ENCODE results near the gene P2RX7. TPM values are rescaled to one million over a fixed set of nuclear protein-coding genes. Genes with fewer than 3 reads are reported as not detected.
"Not testable (repeated sequence)": the region's sequence is repeated elsewhere in the genome, so short reads cannot be mapped to it uniquely, and the experiment has no call there.

Gene P2RX7
- total RNA-seq, 4 donors from 2014 or later, result 9.8 to 38.6 (median 24.4) TPM

- no peak for DNase-seq (ENCODE audit: low spot score in 2 of 2)
- intact Hi-C loops (cut with DNase I; ENCODE audit: low total_unique reads), result no loop called here
- TF ChIP-seq POLR2A (IDR thresholded peaks at IDR 0.05), result no peak
- no peak for TF ChIP-seq CTCF (IDR thresholded peaks at IDR 0.05)
- H3K4me3 ChIP-seq (ENCODE audit: low read depth, poor library complexity, severe bottlenecking), result no peak overlapping the region
- WGBS, 2 donors, result 93 to 94% methylated on average over 3 of the region's 3 CpGs
Measured at GRCh38 chr12:121158085-121158484, 25.4 kb downstream of the P2RX7 start.

DNA sequence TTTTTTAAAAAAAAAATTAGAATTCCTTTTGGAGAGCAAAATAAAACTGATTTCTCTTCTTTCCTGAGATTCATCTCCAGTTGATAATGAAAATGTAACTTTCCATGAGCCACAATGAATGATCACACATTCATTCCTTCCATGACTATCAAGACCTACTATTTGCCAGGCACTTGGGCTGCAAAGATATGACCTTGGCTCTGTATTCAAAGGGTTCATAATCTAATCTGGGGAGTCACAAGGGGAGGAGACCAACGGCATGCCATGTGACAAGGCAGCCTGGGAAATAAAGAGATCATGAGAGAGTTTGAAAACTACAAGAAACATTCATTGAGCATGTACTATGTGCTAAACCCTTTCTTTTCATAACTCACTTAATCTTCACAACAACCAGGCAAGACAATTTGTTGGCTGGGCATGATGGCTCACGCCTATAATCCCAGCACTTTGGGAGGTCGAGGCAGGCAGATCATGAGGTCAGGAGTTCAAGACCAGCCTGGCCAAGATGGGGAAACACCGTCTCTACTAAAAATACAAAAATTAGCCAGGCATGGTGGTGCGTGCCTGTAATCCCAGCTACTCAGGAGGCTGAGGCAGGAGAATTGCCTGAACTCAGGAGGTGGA lies 26.2 kb downstream of the P2RX7 start:
- intact Hi-C loops (cut with DNase I; ENCODE audit: low total_unique reads); DNase-seq (ENCODE audit: low spot score in 2 of 2); H3K4me3 ChIP-seq (ENCODE audit: low read depth, poor library complexity, severe bottlenecking): not testable (repeated sequence)
- WGBS, 2 donors, result 86 to 92% methylated on average over 5 of the region's 5 CpGs

- intact Hi-C loops (cut with DNase I; ENCODE audit: low total_unique reads), result no loop called here
- 86% methylated on average over 7 of the region's 7 CpGs for WGBS, 2 donors
- DNase-seq (ENCODE audit: low spot score in 2 of 2), result no peak
- TF ChIP-seq CTCF (IDR thresholded peaks at IDR 0.05), result no peak
- no peak for TF ChIP-seq POLR2A (IDR thresholded peaks at IDR 0.05)
- no peak overlapping the region for H3K4me3 ChIP-seq (ENCODE audit: low read depth, poor library complexity, severe bottlenecking)
Measured at GRCh38 chr12:121159467-121160307, 27.0 kb downstream of the P2RX7 start.

- no peak overlapping the region for H3K4me3 ChIP-seq (ENCODE audit: low read depth, poor library complexity, severe bottlenecking)
- no peak for DNase-seq (ENCODE audit: low spot score in 2 of 2)
- intact Hi-C loops (cut with DNase I; ENCODE audit: low total_unique reads), result no loop called here
- TF ChIP-seq CTCF (IDR thresholded peaks at IDR 0.05) (no peak), POLR2A (IDR thresholded peaks at IDR 0.05) (no peak)
- WGBS, 2 donors, result 88 to 93% methylated on average over 8 to 10 of the region's 10 CpGs
Measured at GRCh38 chr12:121162384-121162783, 29.7 kb downstream of the P2RX7 start.

GRCh38 chr12:121162985-121163384 lies 30.3 kb downstream of the P2RX7 start:
- WGBS, 2 donors, result 54 to 97% methylated on average over 2 of the region's 2 CpGs
- no peak overlapping the region for H3K4me3 ChIP-seq (ENCODE audit: low read depth, poor library complexity, severe bottlenecking)
- DNase-seq (ENCODE audit: low spot score in 2 of 2), result no peak
- TF ChIP-seq POLR2A (IDR thresholded peaks at IDR 0.05) (no peak), CTCF (IDR thresholded peaks at IDR 0.05) (no peak)
- intact Hi-C loops (cut with DNase I; ENCODE audit: low total_unique reads), result no loop called here

DNA sequence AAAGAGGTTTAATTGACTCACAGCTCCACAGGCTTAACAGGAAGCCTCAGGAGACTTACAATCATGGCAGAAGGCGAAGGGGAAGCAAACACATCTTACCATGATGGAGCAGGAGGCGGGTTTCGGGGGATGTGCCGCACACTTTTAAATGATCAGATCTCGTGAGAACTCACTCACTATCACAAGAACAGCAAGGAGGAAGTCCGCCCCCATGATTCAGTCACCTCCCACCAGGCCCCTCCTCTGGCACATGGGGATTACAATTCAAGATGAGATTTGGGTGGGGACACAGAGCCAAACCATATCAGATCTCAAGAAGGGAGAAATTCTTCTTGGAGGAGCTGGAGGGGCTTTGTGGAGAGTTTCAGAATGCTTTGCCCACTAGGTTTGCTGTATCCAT lies 32.2 kb downstream of the P2RX7 start:
- 91 to 97% methylated on average over 6 of the region's 6 CpGs for WGBS, 2 donors
- DNase-seq (ENCODE audit: low spot score in 2 of 2); intact Hi-C loops (cut with DNase I; ENCODE audit: low total_unique reads): not testable (repeated sequence)

More for the DNA sequence above, 32.2 kb downstream of the P2RX7 start:
- H3K4me3 ChIP-seq (ENCODE audit: low read depth, poor library complexity, severe bottlenecking), result not testable (repeated sequence)
